ENCODE data around the gene LMAN2. TPM values are rescaled to one million over a fixed set of nuclear protein-coding genes. Genes with fewer than 3 reads are reported as not detected.

LMAN2 gene
- total RNA-seq, 4 donors from 2014 or later: 193 to 321 (median 268) TPM

DNA sequence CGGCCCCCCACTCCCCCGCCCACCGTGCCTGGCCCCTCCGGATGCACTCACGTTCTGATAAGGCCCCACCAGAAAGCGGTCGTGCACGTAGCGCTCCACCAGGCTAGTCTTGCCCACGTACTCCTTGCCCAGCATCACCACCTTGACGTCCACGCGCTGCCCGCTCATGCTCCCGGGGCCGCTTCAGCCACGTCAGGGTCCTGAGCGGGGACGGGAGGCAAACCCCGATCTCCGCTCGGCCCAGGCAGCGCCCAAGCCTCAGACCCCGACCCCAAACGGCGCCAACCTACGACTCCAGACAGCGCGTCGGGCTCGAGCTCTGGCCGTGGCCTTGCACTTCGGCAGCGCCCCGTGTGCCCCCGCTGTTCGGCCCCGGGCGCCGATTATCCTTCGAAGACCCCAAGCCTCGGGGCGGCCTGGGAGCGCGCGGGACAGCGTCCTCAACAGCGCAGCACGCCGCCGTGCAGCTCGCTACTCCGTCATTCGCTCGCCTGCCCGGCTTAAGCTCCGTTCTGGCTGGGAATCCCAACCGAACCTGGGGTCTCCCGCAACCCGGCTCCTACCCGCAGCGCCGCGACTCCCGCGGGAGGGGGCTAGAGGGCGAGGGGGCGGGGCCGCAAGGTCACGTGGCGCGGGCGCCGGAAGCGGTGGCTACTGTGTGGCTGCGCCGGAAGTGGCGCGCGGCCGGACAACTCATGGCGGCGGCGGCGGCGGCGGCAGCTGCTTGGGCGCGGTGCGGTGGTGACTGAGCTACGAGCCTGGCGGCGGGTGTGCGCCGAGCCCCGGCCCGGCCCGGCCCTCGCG, 48.1 kb downstream of the LMAN2 start, which contains the start of the genes PRELID1 and RAB24:
TSS of gene PRELID1 (plus strand) at position 679 of the 804 bp plus-strand sequence. CDS start 187 bp downstream, outside the sequence.
TSS of gene RAB24 (minus strand) at position 599 of the 804 bp plus-strand sequence. CDS start at position 168, 431 bp downstream.
- Histone ChIP-seq H3K36me3 (peaks cover 0 to 25% (median 0%) of the 10 kb centered on the region in 3 donors), H3K4me3 (peak within 1 kb of the TSS; percentile 76 to 96 (median 84)), H3K27me3 (no peaks in the 10 kb centered on the region), H3K27ac (peak within 1 kb of the TSS; percentile 85 to 92 (median 90)), H3K9me3 (no peaks in the 10 kb centered on the region), H3K4me1 (peaks cover 3 to 58% (median 33%) of the 10 kb centered on the region in 4 donors)
- DNase-seq: peak; percentile 92 to 96 (median 92)
- TF ChIP-seq CTCF (IDR thresholded peaks at IDR 0.05): peak in 5 of 6 experiments; percentile 0 to 38 (median 27)
- TF ChIP-seq POLR2A (IDR thresholded peaks at IDR 0.05): peak; percentile 58 to 70

DNA sequence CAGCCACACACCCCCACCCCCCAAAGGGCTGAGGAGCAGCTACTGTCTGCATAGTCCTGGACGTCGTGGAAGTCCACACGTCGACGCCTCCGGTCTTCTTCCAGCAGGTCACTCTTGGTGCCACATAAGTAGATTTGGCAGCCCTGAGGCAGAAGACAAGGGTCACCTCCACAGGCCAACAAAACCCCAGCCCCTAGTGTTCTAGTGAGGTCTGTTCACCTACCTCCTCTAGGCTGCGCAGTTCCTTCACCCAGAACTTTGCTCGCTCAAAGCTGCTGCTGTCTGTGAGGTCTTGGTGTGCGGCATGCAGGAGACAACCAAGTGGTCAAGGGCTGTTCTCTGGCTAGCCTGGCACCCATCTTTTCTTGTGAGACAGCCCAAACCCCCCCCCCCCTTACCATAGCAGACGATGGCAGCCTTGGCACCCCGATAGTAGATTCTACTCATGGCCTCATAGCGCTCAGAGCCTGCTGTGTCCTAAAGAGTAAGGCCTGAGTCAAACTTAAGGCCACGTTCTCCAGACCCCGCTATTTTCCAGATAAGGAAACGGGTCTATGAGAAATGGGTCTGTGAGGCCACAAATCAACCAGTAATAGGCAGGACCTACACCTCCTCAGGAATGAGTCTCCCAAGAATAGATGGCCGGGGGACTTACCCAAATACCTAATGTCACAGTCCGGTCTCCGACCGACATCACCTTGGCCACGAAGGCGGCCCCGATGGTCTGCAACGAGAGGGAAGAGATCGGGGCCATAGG, 48.9 kb downstream of the LMAN2 start:
- Histone ChIP-seq H3K27me3 (no peaks in the 10 kb centered on the region), H3K27ac (peak overlapping the region; percentile 85 to 92 (median 90)), H3K36me3 (peaks cover 0 to 20% (median 0%) of the 10 kb centered on the region in 3 donors), H3K4me3 (peak overlapping the region; percentile 76 to 96 (median 84)), H3K4me1 (peaks cover 3 to 58% (median 31%) of the 10 kb centered on the region in 4 donors), H3K9me3 (no peaks in the 10 kb centered on the region)
- peak in 1 of 3 donors; percentile 16 for DNase-seq
- no peak for TF ChIP-seq POLR2A (IDR thresholded peaks at IDR 0.05)
- peak in 2 of 6 experiments; percentile 24 to 28 for TF ChIP-seq CTCF (IDR thresholded peaks at IDR 0.05)

- Histone ChIP-seq H3K4me1 (peaks cover 3 to 61% (median 29%) of the 10 kb centered on the region in 4 donors), H3K27me3 (no peaks in the 10 kb centered on the region), H3K36me3 (peaks cover 0 to 15% (median 0%) of the 10 kb centered on the region in 3 donors), H3K4me3 (peak overlapping the region in 1 of 4 donors; percentile 81), H3K27ac (peak overlapping the region; percentile 59 to 90 (median 68)), H3K9me3 (no peaks in the 10 kb centered on the region)
- TF ChIP-seq POLR2A (IDR thresholded peaks at IDR 0.05) (peak in 1 of 2 donors; percentile 21), CTCF (IDR thresholded peaks at IDR 0.05) (no peak)
- DNase-seq: peak; percentile 15 to 81 (median 74)
Observed at GRCh38 chr5:177301503-177302165, 49.8 kb downstream of the LMAN2 start.

DNA sequence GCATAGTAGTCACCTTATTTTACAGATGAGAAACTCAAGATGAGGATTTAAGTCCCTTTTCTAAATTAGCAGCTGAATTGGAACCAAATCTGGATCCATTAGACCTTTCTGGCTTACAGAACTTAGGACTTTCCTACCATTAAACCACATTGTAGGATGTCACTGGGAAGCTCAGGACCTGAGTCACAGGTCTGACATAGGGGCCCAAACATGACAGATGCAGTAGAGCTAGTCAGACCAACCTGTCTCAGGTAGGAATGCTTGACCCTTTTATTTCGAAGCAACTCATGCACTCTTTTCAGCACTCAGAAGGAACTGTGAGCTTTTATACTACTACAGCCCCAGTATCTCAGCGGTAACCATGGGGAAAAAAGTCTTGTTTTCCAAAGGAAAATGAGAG, 50.5 kb downstream of the LMAN2 start:
- peak overlapping the region; percentile 54 to 73 (median 60) for H3K27ac ChIP-seq
- H3K27me3 ChIP-seq: no peaks in the 10 kb centered on the region
- H3K9me3 ChIP-seq: no peaks in the 10 kb centered on the region
- H3K4me3 ChIP-seq: no peak overlapping the region
- TF ChIP-seq POLR2A (IDR thresholded peaks at IDR 0.05): no peak
- TF ChIP-seq CTCF (IDR thresholded peaks at IDR 0.05): no peak
- H3K4me1 ChIP-seq: peaks cover 3 to 65% (median 34%) of the 10 kb centered on the region in 4 donors
- peaks cover 0 to 15% (median 0%) of the 10 kb centered on the region in 3 donors for H3K36me3 ChIP-seq
- DNase-seq: no peak

All from Peyer's patch (tissue), 4 donors.